ENCODE data around the gene GCSAM.
"Not testable (repeated sequence)": the region's sequence is repeated elsewhere in the genome, so short reads cannot be mapped to it uniquely, and the experiment has no call there.

GCSAM gene

GRCh38 chr3:112074006-112074405, 59.0 kb downstream of the GCSAM start:
- no peak for DNase-seq (ENCODE audit: low spot score)

- DNase-seq (ENCODE audit: low spot score) = not testable (repeated sequence)
Measured at GRCh38 chr3:112072387-112073060, 60.5 kb downstream of the GCSAM start.

Data from Ammon's horn (tissue), 1 donor.